Measurements from ENCODE around the gene BCL7A. TPM values are rescaled to one million over a fixed set of nuclear protein-coding genes. Genes with fewer than 3 reads are reported as not detected.
A peak's percentile ranks its signal among the peaks of the same experiment; 100 is the strongest.

BCL7A gene
- total and polyA plus RNA-seq, 9 of the 15 experiments (the other 6 are each of a cell fraction or from before 2014, with no cell fraction given), result 0.25 to 21.9 (median 14.9) TPM

DNA sequence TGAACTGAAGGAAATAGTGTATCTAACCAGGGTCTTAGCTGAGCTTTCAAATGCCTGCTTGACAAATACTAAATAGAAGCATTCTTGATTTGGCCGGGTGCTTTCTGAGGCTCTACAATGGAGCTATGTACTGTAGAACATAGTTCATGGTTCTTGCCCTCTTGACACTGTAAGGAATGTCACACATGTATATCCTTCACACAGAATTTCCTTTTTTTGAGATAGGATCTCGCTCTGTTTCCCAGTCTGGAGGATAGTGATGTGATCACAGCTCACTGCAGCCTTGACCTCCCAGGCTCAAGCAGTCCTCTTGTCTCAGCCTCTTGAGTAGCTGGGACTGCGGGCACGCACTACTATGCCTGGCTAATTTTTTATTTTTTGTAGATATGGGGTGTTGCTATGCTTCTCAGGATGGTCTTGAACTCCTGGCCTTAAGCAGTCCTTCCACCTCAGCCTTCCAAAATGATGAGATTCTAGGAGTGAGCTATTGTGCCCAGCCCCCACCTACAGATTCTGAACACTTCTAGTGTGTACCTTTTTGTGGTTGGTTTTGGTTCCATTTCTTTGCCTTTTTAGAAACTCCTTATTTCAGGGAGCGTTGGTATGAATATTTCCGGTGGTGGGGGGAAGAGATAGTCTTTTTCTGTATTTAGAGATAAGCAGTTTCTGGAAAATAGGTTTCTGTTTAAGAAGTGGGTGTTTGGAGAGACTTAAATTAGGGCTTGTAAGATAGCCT lies 61.1 kb downstream of the BCL7A start (continued):
- no peak for TF ChIP-seq ARHGAP35 (IDR thresholded peaks at IDR 0.05; ENCODE audit: partially characterized antibody)
- TF ChIP-seq MAFK (IDR thresholded peaks at IDR 0.05; ENCODE audit: low read length), result no peak
- TF ChIP-seq, protein P1, sequence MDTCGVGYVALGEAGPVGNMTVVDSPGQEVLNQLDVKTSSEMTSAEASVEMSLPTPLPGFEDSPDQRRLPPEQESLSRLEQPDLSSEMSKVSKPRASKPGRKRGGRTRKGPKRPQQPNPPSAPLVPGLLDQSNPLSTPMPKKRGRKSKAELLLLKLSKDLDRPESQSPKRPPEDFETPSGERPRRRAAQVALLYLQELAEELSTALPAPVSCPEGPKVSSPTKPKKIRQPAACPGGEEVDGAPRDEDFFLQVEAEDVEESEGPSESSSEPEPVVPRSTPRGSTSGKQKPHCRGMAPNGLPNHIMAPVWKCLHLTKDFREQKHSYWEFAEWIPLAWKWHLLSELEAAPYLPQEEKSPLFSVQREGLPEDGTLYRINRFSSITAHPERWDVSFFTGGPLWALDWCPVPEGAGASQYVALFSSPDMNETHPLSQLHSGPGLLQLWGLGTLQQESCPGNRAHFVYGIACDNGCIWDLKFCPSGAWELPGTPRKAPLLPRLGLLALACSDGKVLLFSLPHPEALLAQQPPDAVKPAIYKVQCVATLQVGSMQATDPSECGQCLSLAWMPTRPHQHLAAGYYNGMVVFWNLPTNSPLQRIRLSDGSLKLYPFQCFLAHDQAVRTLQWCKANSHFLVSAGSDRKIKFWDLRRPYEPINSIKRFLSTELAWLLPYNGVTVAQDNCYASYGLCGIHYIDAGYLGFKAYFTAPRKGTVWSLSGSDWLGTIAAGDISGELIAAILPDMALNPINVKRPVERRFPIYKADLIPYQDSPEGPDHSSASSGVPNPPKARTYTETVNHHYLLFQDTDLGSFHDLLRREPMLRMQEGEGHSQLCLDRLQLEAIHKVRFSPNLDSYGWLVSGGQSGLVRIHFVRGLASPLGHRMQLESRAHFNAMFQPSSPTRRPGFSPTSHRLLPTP (IDR thresholded peaks at IDR 0.05; ENCODE audit: borderline replicate concordance, extremely low read depth, insufficient read length), result no peak
- TF ChIP-seq, protein P2, sequence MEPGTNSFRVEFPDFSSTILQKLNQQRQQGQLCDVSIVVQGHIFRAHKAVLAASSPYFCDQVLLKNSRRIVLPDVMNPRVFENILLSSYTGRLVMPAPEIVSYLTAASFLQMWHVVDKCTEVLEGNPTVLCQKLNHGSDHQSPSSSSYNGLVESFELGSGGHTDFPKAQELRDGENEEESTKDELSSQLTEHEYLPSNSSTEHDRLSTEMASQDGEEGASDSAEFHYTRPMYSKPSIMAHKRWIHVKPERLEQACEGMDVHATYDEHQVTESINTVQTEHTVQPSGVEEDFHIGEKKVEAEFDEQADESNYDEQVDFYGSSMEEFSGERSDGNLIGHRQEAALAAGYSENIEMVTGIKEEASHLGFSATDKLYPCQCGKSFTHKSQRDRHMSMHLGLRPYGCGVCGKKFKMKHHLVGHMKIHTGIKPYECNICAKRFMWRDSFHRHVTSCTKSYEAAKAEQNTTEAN (CRISPR knock-in tag; IDR thresholded peaks at IDR 0.05), result no peak
- no peak for TF ChIP-seq MCM3 (IDR thresholded peaks at IDR 0.05)
- no peak for TF ChIP-seq ZBTB7A (IDR thresholded peaks at IDR 0.05; ENCODE audit: borderline replicate concordance, control insufficient read depth, low read depth, low read length)
- TF ChIP-seq, protein P3, sequence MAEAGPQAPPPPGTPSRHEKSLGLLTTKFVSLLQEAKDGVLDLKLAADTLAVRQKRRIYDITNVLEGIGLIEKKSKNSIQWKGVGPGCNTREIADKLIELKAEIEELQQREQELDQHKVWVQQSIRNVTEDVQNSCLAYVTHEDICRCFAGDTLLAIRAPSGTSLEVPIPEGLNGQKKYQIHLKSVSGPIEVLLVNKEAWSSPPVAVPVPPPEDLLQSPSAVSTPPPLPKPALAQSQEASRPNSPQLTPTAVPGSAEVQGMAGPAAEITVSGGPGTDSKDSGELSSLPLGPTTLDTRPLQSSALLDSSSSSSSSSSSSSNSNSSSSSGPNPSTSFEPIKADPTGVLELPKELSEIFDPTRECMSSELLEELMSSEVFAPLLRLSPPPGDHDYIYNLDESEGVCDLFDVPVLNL (CRISPR knock-in tag; IDR thresholded peaks at IDR 0.05; ENCODE audit: low read depth), result no peak
- no peak for TF ChIP-seq ZNF197 (CRISPR knock-in tag; IDR thresholded peaks at IDR 0.05; ENCODE audit: low read depth)
- TF ChIP-seq PRMT5 (CRISPR knock-in tag; IDR thresholded peaks at IDR 0.05), result no peak
- no peak for TF ChIP-seq BRD9 (IDR thresholded peaks at IDR 0.05; ENCODE audit: low read depth, partially characterized antibody)
- TF ChIP-seq FOXK1 (CRISPR knock-in tag; IDR thresholded peaks at IDR 0.05; ENCODE audit: borderline replicate concordance), result no peak
- no peak for TF ChIP-seq ZNF24 (IDR thresholded peaks at IDR 0.05)
- TF ChIP-seq, protein P4, sequence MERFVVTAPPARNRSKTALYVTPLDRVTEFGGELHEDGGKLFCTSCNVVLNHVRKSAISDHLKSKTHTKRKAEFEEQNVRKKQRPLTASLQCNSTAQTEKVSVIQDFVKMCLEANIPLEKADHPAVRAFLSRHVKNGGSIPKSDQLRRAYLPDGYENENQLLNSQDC (CRISPR knock-in tag; IDR thresholded peaks at IDR 0.05), result no peak
- TF ChIP-seq C11orf30 (IDR thresholded peaks at IDR 0.05; ENCODE audit: low read depth), result no peak
- peak in 1 of 2 experiments; percentile 80; a peak in 1 of 4 replicates for TF ChIP-seq TBL1XR1 (IDR thresholded peaks at IDR 0.05; ENCODE audit: low read length in 2 of 2)
- peak; percentile 43; the same call in 1 of the 2 replicates for TF ChIP-seq STAT5A (IDR thresholded peaks at IDR 0.05; ENCODE audit: borderline replicate concordance, low read length)
- no peak for TF ChIP-seq SUPT5H (IDR thresholded peaks at IDR 0.05)
- TF ChIP-seq ELF2 (CRISPR knock-in tag; IDR thresholded peaks at IDR 0.05), result no peak
- TF ChIP-seq EWSR1 (IDR thresholded peaks at IDR 0.05; ENCODE audit: borderline replicate concordance, low read depth, partially characterized antibody), result no peak
- TF ChIP-seq ZNF324 (CRISPR knock-in tag; IDR thresholded peaks at IDR 0.05), result no peak
- TF ChIP-seq, protein P5, sequence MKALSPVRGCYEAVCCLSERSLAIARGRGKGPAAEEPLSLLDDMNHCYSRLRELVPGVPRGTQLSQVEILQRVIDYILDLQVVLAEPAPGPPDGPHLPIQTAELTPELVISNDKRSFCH (CRISPR knock-in tag; IDR thresholded peaks at IDR 0.05), result no peak
- TF ChIP-seq, protein P5 (tag; IDR thresholded peaks at IDR 0.05), result no peak
- no peak for TF ChIP-seq XRCC5 (IDR thresholded peaks at IDR 0.05; ENCODE audit: low read depth, low read length)
- TF ChIP-seq ETS2 (tag; IDR thresholded peaks at IDR 0.05; ENCODE audit: borderline replicate concordance, poor library complexity, severe bottlenecking), result no peak
